A673 (cell line): ENCODE results near the gene IBTK.

Experiments
- CTCF ChIP-seq: fragments of 300-800, 200-600 bp; sonication (generic); conservative IDR thresholded peaks from 2 replicates; pipeline ENCODE4 v1.5.1; 2017; ENCODE audit warnings: low read depth, mild to moderate bottlenecking, antibody characterized with exemption, low read length, moderate library complexity, mixed read lengths
- EZH2 ChIP-seq: fragments of 200-600 bp; sonication (generic); IDR thresholded peaks from 2 replicates; pipeline ENCODE4 v1.6.1; 2017; ENCODE audit warnings: borderline replicate concordance, low read depth, mild to moderate bottlenecking, mixed read lengths, antibody characterized with exemption, low read length; ENCODE audit not compliant: poor library complexity, severe bottlenecking

GRCh38 chr6:82195619-82196018 is 51.9 kb downstream of the IBTK start:
- TF ChIP-seq CTCF = no peak
- TF ChIP-seq EZH2 = no peak
